ENCODE results near the gene ITPRIPL2.

DNA sequence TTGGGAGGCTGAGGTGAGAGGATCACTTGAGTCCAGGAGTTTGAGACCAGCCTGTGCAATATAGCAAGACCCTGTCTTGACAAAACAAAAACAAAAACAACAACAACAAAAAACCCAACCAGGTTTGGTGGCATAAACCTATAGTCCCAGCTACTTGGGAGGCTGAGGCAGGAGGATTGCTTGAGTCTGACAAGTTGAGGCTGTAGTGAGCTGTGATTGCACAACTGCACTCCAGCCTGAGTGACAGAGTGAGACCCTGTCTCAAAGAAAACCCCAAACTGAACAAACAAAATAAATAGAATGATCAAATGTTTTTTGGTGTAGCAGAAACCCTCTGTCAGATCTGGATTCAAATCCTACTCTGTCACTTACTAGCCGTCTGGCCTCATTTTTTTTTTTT, 38.3 kb downstream of the ITPRIPL2 start:
- TF ChIP-seq POLR2AphosphoS5 (IDR thresholded peaks at IDR 0.05; ENCODE audit: low read depth, low read length) (no peak), SPI1 (IDR thresholded peaks at IDR 0.05; ENCODE audit: low read depth, low read length) (no peak)

Measured in GM12891 (cell line).